Epidermal melanocyte (primary cell): ENCODE results near the gene BCOR.
A peak's percentile ranks its signal among the peaks of the same experiment; 100 is the strongest.

Source experiments
- DNase-seq: peaks from one replicate; pipeline ENCODE4 v3.0.0; 2011; ENCODE audit warnings: low spot score; ENCODE audit not compliant: insufficient read length

Gene BCOR

DNA sequence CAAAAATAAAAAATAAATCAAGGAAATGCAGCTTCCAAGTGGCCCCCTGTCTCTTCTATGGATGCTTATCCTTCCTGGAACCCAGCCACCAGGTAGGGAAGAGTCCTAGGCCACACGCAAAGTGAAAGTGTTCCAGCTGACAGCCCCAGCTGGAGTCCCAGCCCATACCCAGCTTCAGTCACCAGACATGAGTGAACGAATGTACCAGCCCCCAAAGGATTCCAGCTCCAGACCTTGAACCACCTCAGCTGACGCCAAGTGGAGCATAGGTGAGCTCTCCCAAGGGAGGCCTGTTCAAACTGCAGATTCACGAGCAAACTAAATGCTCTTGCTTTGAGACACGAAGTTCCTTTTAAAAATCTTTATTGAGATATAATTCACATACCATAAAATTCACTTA is 62.0 kb downstream of the BCOR start:
- no peak for DNase-seq

DNA sequence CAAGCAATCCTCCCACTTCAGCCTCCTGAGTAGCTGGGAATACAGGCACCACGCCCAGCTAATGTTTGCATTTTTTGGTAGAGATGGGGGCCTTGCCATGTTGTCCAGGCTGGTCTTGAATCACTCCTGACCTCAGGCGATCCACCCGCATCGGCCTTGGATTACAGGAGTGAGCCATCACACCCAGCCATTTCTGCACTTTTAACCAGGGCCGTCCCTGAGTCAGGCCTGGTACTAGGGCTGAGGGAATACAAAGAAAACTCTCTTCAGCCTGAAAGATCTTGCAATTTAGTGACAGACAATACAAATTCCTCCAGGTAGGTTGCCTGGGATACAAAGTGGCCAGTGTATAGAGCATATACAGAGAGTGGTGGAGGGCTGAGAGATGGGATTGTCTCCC is 65.8 kb downstream of the BCOR start:
- no peak for DNase-seq

DNA sequence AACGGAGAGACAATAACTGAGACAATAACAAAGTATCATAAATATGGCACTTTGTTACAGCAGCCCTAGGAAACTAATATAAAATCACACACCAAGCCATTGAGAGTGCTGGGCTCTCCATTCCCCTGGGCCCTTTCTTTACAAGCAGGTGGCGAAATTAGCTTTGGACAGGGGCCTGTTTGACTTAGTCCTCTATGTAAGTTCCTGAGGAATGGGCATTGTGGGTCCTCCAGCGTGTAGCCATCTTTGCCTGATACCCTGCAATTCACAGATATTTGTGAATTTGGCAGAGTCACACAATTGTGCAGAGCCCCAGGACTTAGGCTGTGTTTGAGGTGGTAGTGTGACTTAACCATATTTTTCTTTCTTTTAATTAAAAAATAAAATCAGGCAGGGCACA is 67.6 kb downstream of the BCOR start:
- DNase-seq, result no peak

DNA sequence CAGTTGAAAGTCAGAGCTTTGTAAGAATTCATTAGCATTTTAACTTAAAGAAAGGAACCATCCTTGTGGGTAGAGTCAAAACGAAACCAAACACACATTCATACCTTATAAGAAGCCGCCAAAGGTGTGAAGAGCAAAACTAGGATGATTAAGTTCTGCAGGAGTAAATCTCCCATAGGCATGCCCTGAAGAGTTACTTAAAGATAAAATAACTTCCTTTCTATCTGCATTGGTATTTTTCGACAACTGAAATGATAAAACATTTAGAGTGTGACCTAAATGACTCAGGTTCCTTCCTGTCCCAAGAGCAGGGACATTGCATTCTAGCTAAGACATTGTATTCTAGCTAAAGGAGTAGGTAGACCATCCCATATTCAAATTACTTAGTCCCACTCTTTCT is 75.3 kb downstream of the BCOR start:
- DNase-seq, result no peak

DNA sequence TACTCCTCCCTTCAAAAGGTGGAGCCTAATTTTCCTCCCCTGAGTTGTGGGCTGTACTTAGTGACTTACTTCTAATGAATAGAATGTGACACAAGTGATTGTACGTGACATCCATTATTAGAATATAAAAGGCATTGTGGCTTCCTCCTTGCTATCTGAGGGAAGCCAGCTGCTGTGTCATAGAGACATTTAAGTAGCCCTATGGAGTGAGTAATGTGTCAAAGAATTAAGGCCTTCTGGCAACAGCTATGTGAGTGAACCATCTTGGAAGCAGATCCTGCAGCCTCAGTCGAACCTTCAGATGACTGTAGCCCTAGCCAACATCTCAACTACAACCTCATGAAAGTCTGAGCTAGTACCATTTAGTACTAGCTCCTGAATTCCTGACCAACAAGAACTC is 76.1 kb downstream of the BCOR start:
- DNase-seq, result no peak

DNA sequence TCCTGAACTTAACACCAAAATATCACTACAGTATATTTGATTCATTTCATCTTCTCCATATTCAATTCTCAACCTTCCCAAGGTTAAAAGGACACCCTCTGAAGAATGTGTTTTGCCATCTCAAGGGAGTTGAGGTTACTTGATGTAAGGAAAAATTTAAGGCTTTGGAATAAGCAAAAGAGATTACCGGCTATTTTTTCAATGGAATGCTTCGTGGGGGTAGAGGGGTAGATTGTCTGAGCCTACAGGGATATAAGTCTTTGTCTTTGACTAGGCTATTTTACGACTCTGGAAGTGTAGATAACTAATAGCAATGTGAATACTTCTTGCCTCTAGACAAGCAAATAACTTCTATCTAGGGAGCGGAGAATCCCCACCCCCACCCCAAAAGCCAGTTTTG is 78.2 kb downstream of the BCOR start:
- DNase-seq, result no peak

DNA sequence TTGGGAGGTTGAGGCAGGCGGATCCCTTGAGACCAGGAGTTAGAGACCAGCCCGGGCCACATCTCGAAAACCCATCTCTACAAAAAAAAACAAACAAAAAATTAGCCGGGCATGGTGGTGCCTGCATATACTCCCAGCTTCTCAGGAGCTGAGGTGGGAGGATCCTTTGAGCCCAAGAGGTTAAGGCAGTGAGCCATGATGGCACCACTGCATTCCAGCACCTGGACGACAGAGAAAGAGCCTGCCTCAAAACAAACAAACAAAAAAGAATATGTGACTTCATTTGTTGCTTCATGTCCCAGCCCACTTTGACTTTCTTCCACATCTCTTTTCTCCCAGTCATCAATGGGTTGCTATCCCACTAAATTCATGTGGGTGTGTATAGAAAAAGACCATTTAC is 79.7 kb downstream of the BCOR start:
- DNase-seq, result no peak

DNA sequence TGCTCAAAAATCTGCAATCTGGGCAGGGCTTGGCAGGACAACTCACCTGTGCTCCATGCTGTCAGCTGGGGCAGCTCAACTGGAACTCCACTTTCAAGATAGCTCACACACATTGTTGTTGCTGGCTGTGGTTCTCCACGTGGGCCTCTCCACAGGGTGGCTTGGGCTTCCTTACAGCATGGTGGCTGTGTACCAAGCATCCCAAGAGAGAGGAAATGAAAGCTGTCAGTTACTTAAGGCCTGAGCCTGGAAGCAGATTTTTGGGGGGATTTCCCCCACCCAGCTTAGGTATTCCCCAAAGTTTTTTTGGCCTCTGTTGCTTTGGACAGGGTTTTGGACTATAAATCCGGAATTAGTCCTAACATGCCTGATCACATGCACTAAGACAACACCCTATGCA is 81.0 kb downstream of the BCOR start:
- DNase-seq, result no peak

DNA sequence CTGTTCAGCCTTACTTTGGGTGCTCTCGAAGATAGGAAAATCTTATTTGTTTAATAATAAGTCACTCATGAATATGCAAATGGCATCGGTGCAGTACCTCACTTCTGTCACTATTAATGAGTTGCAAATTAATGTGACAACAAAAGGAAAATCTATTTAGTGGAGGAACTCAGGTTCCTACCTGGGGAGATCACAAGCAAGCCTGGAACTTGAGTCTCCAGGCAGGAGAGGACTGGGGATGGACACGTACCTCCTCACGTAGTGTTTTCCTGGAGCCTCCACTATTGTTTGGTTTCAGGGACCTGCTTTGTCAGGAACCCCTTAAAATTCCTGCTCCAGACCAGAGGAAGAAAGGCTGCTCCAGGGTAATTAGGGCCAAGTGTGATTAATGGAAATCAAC is 82.1 kb downstream of the BCOR start:
- no peak for DNase-seq

DNA sequence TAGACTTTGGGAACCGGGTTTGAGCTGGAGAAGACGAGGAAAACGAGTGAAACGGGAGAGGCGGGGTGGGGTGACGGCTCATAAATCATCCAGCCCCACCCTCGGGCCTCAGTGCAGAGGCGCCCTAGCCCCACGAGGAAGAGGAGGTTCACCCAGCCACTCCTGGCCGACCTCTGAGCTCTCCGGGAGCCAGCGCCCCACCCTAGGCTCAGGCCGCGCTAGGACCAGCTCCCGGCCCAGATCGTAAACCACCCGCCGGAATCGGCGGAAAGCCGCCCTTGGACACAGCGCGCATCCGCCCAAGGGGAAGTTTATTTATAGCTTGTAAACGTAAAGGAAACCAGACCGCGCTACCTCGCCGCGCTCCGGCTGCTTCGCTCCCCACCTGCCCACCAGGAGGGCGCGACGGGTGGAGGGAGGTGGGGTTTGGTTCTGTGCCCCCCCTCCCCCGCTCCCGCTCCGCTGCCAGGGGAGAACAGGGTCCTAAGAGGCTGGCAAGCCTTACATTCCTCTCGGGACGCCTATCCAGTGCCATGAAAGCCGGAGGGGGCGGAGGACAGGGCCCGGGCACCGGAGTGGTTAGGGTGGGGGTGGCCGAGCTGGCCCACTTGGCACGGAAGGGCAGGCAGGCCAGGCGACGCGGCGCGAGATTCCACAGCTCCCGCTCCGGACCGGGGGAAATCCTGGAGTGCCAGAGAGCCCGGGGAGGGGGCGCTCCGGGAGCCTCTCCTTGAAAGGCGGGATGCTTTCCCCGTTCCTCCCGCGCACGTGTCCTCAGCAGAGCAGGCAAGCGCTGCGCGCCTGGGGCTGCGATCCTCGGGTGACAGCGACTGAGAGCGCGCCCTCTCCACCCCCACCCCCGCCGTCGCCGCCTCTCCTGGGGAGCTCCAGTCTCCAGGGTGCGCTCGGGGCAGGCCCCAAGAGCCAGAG is 84.2 kb downstream of the BCOR start:
- peak; percentile 19 for DNase-seq

DNA sequence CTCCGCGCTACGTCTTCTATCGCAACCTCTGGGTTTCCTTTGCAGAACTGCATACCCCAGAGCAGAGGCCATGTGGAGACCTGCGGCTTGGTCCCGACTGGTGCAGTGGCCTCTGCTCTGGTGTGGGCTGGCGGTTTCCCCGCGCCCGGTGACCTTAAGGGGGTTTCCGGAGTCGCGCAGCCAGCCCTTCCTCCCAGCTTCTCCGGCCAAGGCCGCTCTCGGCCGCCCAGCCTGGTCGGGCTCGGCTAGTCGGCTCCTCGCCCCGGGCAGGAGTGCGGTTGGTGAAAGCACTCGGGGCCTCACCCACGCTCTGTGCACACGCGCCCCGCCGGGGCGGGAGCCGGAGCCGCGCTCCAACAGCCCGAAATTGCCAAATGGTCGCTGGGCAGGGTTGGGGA is 84.9 kb downstream of the BCOR start:
- DNase-seq, result no peak

DNA sequence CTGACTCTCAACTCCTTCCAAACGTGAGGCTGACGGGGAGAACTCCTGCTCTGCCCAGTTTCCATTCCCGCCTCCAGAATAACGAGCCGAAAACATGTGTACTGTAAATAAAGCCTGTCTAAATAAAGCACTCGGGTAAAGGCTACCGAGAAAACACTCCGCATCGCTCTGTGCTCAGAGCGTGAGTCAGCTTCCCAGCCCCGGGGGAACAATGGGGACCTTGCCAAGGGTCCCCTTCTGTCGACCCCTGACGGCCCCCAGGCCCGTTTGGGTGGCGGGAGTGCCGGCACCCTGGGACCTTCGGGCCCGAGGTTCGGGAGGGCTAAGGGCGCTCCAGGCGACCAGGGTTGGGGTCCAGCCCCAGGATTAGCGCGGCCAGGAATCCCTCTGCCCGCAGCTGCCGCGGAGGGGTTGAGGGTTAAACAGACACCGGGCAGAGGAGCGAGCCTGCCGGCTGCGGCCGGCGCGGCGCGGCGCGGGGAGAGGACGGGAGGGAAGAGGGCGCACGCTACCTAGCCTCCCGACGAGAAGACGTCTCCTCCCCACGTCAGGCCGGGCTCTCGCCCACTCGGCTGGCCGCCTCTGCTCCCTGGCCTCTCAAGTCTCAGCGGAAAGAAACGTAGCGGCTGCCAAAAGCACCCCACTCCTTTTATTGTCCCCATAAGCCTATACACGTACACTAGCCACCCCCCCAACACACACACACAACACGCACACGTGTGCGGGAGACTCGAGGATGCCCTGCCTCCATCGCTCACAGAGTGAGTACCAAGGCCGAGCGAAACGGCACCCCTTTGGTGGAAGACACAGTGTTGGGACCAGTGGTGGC is 85.5 kb downstream of the BCOR start:
- DNase-seq, result no peak

DNA sequence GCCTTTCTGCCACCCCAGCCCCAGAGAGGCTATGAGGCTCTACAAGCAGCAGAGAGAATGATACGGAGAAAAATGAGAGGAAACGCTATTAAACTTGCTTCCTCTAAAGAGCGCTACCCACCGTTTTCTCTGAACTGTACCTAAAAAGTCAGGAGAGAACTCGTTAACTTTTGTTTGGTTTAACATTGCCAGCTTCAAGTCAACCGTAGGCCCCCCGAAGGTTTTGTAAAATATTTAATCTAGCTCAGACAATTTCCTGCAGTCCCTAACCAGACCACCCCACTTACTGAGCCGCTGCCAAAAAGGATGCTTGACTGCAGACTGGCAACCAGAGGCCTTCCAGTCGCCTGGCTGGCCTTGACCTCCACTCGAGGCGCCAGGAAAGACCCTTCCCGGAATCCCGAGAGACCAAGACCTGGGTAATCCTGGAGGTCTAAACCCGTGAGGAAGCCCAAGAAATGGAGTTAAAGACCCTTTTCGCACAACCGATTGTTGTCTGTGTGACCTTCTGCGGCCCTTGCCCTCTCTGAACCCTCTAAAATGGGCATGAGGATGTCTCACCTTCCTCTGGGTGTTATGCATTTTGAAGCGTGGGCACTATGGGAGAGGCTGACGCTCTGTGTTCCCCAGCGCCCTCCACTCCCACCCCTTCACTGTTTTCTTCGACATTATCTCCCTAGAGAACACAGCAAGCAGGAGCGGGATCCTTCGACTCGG is 86.3 kb downstream of the BCOR start:
- no peak for DNase-seq

DNA sequence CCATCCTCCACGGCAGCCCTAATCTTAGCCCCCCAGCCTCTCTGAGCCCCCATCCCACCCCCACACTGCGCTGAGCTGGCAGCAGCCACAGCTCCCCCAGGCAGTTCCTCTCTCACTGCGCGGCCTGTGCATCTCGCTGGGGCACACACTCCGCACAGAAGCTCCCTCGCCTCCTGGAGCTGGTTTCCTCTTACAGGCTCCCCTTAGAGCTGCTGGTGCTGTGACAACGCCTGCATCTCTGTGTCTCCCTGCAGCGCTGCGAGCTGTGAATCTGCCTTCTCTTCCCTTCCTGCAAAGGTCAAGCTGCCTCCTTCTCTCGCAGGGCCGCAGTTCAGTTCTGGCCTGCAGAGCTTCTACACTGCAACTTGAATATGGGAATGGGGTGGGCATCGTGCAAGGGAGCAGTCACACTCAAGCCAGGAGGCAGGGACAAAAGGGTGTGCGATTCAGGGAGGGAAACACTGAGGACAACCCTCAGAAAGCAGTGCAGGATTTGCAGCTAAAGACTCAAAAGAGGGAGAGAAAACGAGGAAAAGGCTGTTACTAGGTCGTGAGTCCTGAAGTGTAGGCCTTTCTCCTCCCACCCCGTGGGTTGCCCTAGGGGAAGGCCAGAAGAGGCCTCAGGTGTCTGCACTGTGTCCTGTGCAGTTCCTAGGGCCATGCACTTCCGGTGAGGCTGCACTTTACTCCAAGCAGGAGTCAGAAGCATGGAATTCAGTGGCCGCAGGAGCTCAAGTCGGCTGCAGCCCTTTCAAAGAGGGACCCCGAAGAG is 87.0 kb downstream of the BCOR start:
- DNase-seq, result no peak

DNA sequence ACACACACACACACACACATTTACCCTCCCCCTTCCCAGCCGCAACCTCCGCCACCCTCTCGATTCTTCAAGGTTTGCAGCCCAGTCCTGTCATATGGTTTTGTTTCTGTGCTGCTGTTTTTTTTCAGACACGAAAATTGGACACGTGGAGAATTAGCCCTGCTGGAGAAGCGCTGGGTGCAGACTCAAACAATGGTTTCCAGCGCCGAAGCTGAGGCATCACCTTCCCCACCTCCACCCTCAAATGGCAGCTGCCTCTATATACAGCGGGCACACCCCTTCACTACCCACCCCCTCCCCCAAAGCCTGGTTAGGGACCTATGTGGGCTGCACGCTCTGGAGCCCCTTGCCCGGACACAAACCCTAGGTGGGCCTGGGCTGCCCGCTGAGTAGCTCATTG is 87.9 kb downstream of the BCOR start:
- DNase-seq, result no peak

DNA sequence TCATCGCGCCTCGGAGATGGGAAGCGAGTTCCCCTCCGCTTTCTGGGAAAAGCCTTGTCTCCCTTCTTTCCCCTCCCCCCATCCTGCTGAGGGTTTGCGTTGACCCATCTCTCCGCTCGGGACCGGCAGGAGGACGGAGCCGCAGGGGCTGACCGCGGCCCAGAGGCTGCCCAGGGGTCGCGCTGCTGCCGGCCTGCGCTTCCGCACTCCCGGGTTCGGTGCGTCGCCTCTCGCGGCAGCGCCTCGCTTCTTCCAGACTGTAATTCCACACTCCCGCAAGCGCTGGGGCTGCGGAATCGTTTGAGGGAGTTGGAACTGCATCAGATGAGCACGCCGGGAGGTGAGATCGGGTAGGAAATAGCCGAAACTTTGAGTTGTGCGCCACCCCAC is 88.3 kb downstream of the BCOR start:
- DNase-seq, result no peak

DNA sequence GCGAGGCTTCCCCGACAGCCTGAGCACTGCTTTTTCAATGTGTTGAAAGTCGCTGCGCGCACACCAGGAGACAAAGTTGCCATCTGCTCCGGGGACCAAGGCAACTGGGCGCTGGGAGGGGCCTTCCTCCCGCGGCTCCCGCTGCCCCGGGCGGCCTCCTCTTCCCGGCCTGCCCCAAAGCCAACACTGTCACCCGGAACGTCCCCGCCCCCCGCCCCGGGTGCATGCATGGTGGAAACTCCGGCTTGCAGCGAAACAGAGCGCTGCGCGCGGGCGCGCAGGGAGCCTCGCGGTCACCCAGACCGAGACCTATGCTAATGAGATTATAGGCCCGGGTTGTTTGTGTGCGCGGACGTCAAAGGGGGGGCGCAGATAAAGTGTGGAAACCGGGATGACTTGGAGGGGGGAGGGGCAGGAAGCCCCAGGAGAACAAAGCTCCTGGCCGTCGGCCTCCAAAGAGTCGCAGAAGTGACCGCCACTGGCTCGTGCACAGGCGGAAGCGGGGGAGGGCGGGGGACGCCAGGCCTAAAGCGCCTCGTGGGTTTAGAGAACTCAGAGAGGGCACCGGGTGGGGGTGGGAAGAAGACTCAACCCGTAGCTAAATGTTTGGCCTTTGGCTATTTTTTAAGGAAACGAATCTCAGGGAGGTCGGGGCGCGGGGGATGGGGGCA is 88.8 kb downstream of the BCOR start:
- DNase-seq, result no peak

DNA sequence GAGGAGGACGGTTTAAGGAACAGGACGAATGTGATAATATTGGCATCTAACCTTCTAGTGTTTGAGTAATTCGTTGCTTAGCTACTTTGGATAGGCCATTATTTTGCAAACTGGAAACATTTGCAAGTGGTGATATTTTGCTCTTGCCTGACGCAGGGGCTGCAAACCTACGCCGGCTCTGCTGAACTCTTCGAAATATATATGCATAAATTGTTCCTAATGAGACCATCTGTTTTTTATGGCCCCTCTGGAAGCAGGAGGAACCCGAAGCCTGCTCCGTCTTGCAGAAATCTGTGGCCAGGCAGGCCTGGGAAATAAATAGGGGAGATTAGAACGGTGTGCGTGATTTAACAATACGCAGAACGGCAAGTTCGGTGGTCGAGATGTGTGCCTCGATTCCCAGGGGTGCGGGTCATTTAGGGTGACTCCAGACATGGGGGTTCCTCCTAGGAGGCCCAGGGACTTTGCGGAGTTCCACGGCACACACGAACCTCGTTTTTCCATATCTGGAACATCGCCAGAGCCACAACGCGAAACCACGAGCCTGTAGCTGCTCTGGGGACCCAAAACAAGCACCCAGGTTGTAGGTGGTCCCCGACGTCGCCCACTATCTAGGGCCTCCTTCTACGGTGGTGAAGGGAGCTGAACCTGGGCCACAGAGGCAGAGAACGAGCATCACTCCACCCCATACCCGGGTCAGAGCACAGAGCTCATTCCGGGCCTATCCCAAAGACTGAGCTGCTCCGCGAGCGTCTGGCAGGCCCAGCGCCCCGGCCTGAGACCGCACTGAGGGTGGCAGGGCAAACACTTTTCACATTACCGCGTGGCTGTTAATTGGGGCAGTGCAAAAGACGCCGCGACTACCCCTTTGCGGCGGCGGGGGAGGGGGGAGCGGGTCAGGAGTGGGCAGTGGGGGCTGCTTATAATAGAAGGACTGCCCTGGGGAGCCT is 89.7 kb downstream of the BCOR start:
- DNase-seq, result no peak

DNA sequence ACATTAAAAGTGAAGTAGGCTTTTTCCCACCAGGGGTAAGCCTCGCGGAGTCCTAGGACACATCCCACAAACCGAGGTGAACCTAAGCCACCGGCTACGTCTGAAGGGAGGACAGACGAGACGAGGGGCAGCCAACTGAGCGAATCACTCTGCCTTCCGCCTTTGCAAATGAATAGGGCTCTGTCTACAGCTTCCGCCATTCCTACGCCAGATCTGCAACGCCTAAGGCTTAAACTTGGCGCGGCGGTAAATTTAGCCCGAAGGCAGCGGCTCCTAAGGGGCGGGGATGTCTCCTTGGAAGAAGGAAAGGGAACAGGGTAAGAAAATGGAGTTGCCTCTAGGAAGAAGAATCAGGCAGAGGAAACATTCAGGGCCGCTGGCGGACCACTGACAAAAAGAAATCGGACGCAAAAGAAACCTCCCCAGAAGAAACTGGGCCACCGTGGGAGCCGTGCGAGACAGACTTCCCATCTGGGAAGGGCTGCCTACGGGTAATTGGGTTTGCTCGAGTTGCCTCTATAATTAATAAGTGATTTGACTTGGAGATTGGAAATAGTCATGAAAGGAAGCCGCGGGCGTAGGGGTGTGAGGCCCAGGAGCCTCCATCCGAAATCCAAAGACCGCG is 90.5 kb downstream of the BCOR start:
- no peak for DNase-seq
